Vagina (tissue), 2 donors: ENCODE results near the gene GAL3ST3.

Experiments used
- POLR2A ChIP-seq, 2 donors: fragments of 450-650 bp; IDR thresholded peaks; one replicate each; pipeline ENCODE4 v1.6.1; 2017; ENCODE audit warnings: antibody characterized with exemption in 2 of 2, mild to moderate bottlenecking in 2 of 2, moderate library complexity in 2 of 2
- POLR2AphosphoS5 ChIP-seq, 2 donors: sonication (generic); formaldehyde crosslinking; IDR thresholded peaks; one replicate each; pipeline ENCODE4 v1.9.0; 2017; ENCODE audit warnings: antibody characterized with exemption in 2 of 2, mild to moderate bottlenecking in 2 of 2, low read depth in 1 of 2; ENCODE audit not compliant: insufficient read depth in 1 of 2

DNA sequence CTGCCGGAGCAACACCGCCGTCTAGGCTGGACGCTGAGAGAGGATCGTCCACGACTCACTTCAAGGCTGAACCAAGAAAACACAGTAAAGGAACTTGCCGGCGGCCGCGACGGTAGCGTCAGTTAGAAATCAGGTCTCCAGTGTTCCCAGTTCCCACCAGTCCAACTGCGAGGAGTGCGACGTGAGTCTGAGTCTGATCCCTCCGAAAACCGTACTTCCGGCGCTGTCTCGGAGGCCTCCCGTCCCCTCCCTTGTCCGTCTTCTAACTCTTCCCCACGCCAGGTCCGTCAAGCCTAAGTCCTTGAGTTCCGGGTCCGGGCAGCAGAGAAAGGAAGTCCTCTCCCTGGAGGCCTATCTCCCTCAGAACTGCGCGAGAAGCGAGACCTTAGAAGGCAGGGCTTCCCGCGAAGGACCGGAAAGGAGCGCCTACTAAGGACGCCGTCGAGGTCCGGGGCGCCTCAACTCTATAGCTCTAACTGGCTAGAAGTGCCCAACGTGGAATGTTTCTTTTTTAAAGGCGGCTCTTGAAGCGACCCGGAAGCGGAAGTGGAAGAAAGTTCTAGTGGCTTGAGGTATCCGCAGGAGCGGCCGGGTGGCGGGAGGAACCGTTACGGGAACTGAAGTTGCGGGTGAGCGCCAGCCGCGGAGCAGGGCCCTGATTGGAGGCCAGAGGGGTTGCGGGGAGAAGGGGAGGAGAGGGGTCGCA, 46.9 kb downstream of the GAL3ST3 start, which contains the start of the genes BANF1 and EIF1AD:
- TF ChIP-seq POLR2AphosphoS5 (IDR thresholded peaks at IDR 0.05; ENCODE audit: insufficient read depth in 1 of 2, low read depth in 1 of 2) (peak; percentile 96 to 97), POLR2A (IDR thresholded peaks at IDR 0.05) (peak in 1 of 2 donors; percentile 39)
